ENCODE data around the gene ITPR3. TPM values are rescaled to one million over a fixed set of nuclear protein-coding genes. Genes with fewer than 3 reads are reported as not detected.

The ITPR3 gene
- total and polyA plus RNA-seq, 2 of the 13 experiments (the other 11 are each of a cell fraction or from before 2014, with no cell fraction given) = 3.8 to 21.4 TPM

DNA sequence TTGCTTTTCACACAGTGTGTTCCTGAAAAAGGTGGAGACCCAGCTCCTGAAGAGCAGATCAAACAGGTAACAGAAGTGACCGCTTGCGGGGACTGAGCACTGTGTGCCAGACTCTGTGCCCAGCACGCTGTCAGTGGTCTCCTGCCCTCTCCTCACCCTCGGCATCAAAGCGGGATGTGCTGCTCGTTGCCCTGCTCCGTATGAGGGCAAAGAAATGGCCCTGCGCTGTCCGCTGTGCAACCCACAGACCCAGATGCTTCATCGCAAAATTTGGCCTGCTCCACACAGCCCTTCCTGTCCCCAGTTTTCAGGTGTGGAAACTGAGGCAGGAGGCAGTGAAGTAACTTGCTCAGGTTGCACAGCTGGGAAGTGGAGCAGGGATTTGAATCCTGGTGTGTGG lies 76.7 kb downstream of the ITPR3 start:
- CTCF ChIA-PET (ENCODE audit: low intra/inter-chr PET ratio, low total read pairs) = no interaction called here
- DNase-seq (ENCODE audit: low spot score) (no peak), ATAC-seq (no peak), FAIRE-seq (no peak)
- intact Hi-C loops (cut with micrococcal nuclease; ENCODE audit: unreplicated experiment) = no loop called here
- no peak overlapping the region for H2AFZ ChIP-seq (ENCODE audit: low read length)
- H3K4me3 ChIP-seq (replicated peaks in 1 of 3; ENCODE audit: insufficient read depth in 1 of 3, low read depth in 2 of 3, low read length in 3 of 3) = no peak overlapping the region
- H3K79me2 ChIP-seq (ENCODE audit: insufficient read depth, low read length) = no peaks in the 10 kb centered on the region
- no TSS peak for BruUV-seq (replicated peaks)
- POLR2A ChIA-PET = interaction anchor here (0.8 kb wide), 1 partner anchor 13 kb away, joined by 6 read pairs; the partner anchor contains the start of gene UQCC2
- H3K27ac ChIP-seq (ENCODE audit: extremely low read length, insufficient read depth, low read length) = no peak overlapping the region
- no peak overlapping the region for H3K4me2 ChIP-seq (ENCODE audit: low read depth, low read length)
- TF ChIP-seq FLYWCH1 (CRISPR knock-in tag; IDR thresholded peaks at IDR 0.05) (no peak), TCF7L2 (IDR thresholded peaks at IDR 0.05; ENCODE audit: low read depth, low read length) (no peak), XRCC5 (optimal IDR thresholded peaks at IDR 0.05; ENCODE audit: low read length) (no peak), ZNF652 (CRISPR knock-in tag; IDR thresholded peaks at IDR 0.05; ENCODE audit: borderline replicate concordance, low read depth) (no peak), ZMYM4 (CRISPR knock-in tag; IDR thresholded peaks at IDR 0.05) (no peak)
- TF ChIP-seq, protein P1, sequence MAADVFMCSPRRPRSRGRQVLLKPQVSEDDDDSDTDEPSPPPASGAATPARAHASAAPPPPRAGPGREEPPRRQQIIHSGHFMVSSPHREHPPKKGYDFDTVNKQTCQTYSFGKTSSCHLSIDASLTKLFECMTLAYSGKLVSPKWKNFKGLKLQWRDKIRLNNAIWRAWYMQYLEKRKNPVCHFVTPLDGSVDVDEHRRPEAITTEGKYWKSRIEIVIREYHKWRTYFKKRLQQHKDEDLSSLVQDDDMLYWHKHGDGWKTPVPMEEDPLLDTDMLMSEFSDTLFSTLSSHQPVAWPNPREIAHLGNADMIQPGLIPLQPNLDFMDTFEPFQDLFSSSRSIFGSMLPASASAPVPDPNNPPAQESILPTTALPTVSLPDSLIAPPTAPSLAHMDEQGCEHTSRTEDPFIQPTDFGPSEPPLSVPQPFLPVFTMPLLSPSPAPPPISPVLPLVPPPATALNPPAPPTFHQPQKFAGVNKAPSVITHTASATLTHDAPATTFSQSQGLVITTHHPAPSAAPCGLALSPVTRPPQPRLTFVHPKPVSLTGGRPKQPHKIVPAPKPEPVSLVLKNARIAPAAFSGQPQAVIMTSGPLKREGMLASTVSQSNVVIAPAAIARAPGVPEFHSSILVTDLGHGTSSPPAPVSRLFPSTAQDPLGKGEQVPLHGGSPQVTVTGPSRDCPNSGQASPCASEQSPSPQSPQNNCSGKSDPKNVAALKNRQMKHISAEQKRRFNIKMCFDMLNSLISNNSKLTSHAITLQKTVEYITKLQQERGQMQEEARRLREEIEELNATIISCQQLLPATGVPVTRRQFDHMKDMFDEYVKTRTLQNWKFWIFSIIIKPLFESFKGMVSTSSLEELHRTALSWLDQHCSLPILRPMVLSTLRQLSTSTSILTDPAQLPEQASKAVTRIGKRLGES (CRISPR knock-in tag; IDR thresholded peaks at IDR 0.05; ENCODE audit: borderline replicate concordance) = no peak
- TF ChIP-seq, protein P2, sequence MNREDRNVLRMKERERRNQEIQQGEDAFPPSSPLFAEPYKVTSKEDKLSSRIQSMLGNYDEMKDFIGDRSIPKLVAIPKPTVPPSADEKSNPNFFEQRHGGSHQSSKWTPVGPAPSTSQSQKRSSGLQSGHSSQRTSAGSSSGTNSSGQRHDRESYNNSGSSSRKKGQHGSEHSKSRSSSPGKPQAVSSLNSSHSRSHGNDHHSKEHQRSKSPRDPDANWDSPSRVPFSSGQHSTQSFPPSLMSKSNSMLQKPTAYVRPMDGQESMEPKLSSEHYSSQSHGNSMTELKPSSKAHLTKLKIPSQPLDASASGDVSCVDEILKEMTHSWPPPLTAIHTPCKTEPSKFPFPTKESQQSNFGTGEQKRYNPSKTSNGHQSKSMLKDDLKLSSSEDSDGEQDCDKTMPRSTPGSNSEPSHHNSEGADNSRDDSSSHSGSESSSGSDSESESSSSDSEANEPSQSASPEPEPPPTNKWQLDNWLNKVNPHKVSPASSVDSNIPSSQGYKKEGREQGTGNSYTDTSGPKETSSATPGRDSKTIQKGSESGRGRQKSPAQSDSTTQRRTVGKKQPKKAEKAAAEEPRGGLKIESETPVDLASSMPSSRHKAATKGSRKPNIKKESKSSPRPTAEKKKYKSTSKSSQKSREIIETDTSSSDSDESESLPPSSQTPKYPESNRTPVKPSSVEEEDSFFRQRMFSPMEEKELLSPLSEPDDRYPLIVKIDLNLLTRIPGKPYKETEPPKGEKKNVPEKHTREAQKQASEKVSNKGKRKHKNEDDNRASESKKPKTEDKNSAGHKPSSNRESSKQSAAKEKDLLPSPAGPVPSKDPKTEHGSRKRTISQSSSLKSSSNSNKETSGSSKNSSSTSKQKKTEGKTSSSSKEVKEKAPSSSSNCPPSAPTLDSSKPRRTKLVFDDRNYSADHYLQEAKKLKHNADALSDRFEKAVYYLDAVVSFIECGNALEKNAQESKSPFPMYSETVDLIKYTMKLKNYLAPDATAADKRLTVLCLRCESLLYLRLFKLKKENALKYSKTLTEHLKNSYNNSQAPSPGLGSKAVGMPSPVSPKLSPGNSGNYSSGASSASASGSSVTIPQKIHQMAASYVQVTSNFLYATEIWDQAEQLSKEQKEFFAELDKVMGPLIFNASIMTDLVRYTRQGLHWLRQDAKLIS (CRISPR knock-in tag; IDR thresholded peaks at IDR 0.05) = no peak
- TF ChIP-seq, protein P3, sequence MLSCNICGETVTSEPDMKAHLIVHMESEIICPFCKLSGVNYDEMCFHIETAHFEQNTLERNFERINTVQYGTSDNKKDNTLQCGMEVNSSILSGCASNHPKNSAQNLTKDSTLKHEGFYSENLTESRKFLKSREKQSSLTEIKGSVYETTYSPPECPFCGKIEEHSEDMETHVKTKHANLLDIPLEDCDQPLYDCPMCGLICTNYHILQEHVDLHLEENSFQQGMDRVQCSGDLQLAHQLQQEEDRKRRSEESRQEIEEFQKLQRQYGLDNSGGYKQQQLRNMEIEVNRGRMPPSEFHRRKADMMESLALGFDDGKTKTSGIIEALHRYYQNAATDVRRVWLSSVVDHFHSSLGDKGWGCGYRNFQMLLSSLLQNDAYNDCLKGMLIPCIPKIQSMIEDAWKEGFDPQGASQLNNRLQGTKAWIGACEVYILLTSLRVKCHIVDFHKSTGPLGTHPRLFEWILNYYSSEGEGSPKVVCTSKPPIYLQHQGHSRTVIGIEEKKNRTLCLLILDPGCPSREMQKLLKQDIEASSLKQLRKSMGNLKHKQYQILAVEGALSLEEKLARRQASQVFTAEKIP (CRISPR knock-in tag; IDR thresholded peaks at IDR 0.05; ENCODE audit: borderline replicate concordance) = no peak
- TF ChIP-seq, protein P4, sequence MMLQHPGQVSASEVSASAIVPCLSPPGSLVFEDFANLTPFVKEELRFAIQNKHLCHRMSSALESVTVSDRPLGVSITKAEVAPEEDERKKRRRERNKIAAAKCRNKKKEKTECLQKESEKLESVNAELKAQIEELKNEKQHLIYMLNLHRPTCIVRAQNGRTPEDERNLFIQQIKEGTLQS (CRISPR knock-in tag; IDR thresholded peaks at IDR 0.05) = no peak
- H4K20me1 ChIP-seq (ENCODE audit: insufficient read depth, low read length) = no peaks in the 10 kb centered on the region; the same call in 1 of the 2 replicates
- H3K9me3 ChIP-seq (ENCODE audit: low read length) = no peaks in the 10 kb centered on the region
- in situ Hi-C loops (cut with HindIII; ENCODE audit: extremely low pct_ligation_motif_present, low pct_unique_long_range_greater_than_20kb) = no loop called here
- no peaks in the 10 kb centered on the region for H3K27me3 ChIP-seq (ENCODE audit: control insufficient read depth in 1 of 2, insufficient read depth in 2 of 2, low read length in 2 of 2)
- no peaks in the 10 kb centered on the region for H3K4me1 ChIP-seq (ENCODE audit: insufficient read depth, low read length)
- H3K36me3 ChIP-seq (replicated peaks in 1 of 2; ENCODE audit: control insufficient read depth in 1 of 2, insufficient read depth in 2 of 2, low read length in 2 of 2) = peaks cover 35 to 79% of the 10 kb centered on the region in 2 experiments
- H3K9ac ChIP-seq (ENCODE audit: insufficient read depth, low read depth, low read length) = no peak overlapping the region
- 96% methylated on average over 10 of the region's 10 CpGs for WGBS (ENCODE audit: low lambda C conversion rate)

Measured in HepG2 (cell line).